Endothelial cell of umbilical vein (primary cell): ENCODE results near the gene CYTH1. TPM values are rescaled to one million over a fixed set of nuclear protein-coding genes. Genes with fewer than 3 reads are reported as not detected.

Source experiments
- BruUV-seq: library from RNA; stranded (reverse); fragments of 400-500 nt; replicated peaks from 2 replicates; lab custom pipeline; 2021; lab: Mats Ljungman, UMichigan
- CTCF ChIA-PET: fragments of 300-600, 350-600 bp; sonication (Branson Sonifier 250); formaldehyde crosslinking; loops from one replicate; lab custom pipeline; 2021; ENCODE audit warnings: antibody characterized with exemption, inconsistent platforms; lab: Charles Lee
- POLR2A ChIA-PET: fragments of 300-600, 350-600 bp; sonication (Branson Sonifier 250); formaldehyde crosslinking; loops from one replicate; lab custom pipeline; 2021; ENCODE audit warnings: antibody characterized with exemption, inconsistent platforms; lab: Charles Lee
- DNase-seq: peaks from one replicate; pipeline ENCODE4 v3.0.0-alpha.2; 2011; ENCODE audit warnings: low read depth, low spot score
- FAIRE-seq: peaks from 2 replicates; lab custom pipeline; 2011; peaks lifted over from hg19 to GRCh38; lab: Jason Lieb, UNC
- H2AFZ ChIP-seq: 2 replicates; pipeline ENCODE4 v1.6.0; 2012; ENCODE audit warnings: low read depth, low read length, control low read depth, inconsistent platforms
- H3K27ac ChIP-seq: 2 replicates; pipeline ENCODE4 v1.5.1; 2011; ENCODE audit warnings: low read depth, mild to moderate bottlenecking, control low read depth, low read length, moderate library complexity; ENCODE audit not compliant: insufficient read depth
- H3K27me3 ChIP-seq, 2 experiments: 2 replicates each; pipeline versions ENCODE4 v1.6.0 to v1.6.1; 2011; ENCODE audit warnings: low read length in 2 of 2, mixed read lengths in 1 of 2; ENCODE audit not compliant: control insufficient read depth in 2 of 2, insufficient read depth in 2 of 2
- H3K36me3 ChIP-seq, 2 experiments: 2 replicates in 1 of 2; 3 replicates in 1 of 2; pipeline ENCODE4 v1.5.1; 2011; ENCODE audit warnings: low read length in 2 of 2, mild to moderate bottlenecking in 1 of 2, moderate library complexity in 1 of 2; ENCODE audit not compliant: control insufficient read depth in 2 of 2, insufficient read depth in 2 of 2; ENCODE audit errors: extremely low read depth in 1 of 2
- H3K4me1 ChIP-seq: 3 replicates; pipeline ENCODE4 v1.5.1; 2011; ENCODE audit warnings: mild to moderate bottlenecking, low read length; ENCODE audit not compliant: control insufficient read depth, insufficient read depth; ENCODE audit errors: extremely low read depth
- H3K4me2 ChIP-seq: 2 replicates; pipeline ENCODE4 v1.6.1; 2011; ENCODE audit warnings: low read length, control low read depth, mixed read lengths; ENCODE audit not compliant: insufficient read depth
- H3K4me3 ChIP-seq, 3 experiments: fragments of 200-600 bp in 1 of 3; sonication (generic), shearing (Covaris generic) in 1 of 3; replicated peaks in 1 of 3; 2 replicates each; pipeline ENCODE4 v1.5.1; 2011 to 2016; ENCODE audit warnings: control low read depth in 3 of 3, low read length in 3 of 3, mild to moderate bottlenecking in 2 of 3, inconsistent platforms in 1 of 3, low read depth in 1 of 3, moderate library complexity in 1 of 3; ENCODE audit not compliant: insufficient read depth in 1 of 3
- H3K79me2 ChIP-seq: 2 replicates; pipeline ENCODE4 v1.6.0; 2012; ENCODE audit warnings: low read length, inconsistent platforms; ENCODE audit not compliant: control insufficient read depth, insufficient read depth
- H3K9ac ChIP-seq: replicated peaks from 2 replicates; pipeline ENCODE3; 2011; ENCODE audit warnings: low read length, control low read depth; ENCODE audit not compliant: insufficient read depth; ENCODE audit errors: extremely low read depth
- H3K9me1 ChIP-seq: replicated peaks from 3 replicates; pipeline ENCODE4 v1.6.0; 2011; ENCODE audit warnings: mild to moderate bottlenecking, low read length; ENCODE audit not compliant: control insufficient read depth, insufficient read depth; ENCODE audit errors: extremely low read depth
- H3K9me3 ChIP-seq: replicated peaks from 2 replicates; pipeline ENCODE4 v1.5.1; 2012; ENCODE audit warnings: low read length, inconsistent platforms; ENCODE audit not compliant: control insufficient read depth, insufficient read depth
- H4K20me1 ChIP-seq: replicated peaks from 2 replicates; pipeline ENCODE3; 2011; ENCODE audit warnings: mild to moderate bottlenecking, low read length; ENCODE audit not compliant: control insufficient read depth, insufficient read depth; ENCODE audit errors: extremely low read depth
- EZH2 ChIP-seq: IDR thresholded peaks from 2 replicates; pipeline ENCODE4 v1.6.1; 2012; ENCODE audit warnings: borderline replicate concordance, low read depth, mild to moderate bottlenecking, moderate library complexity, low read length, inconsistent platforms; ENCODE audit not compliant: severe bottlenecking
- FOS ChIP-seq: IDR thresholded peaks from 2 replicates; pipeline ENCODE4 v1.6.1; 2011; ENCODE audit warnings: mild to moderate bottlenecking, low read length, moderate library complexity, borderline replicate concordance; ENCODE audit not compliant: insufficient read depth
- GATA2 ChIP-seq: IDR thresholded peaks from 2 replicates; pipeline ENCODE4 v1.7.0; 2011; ENCODE audit warnings: low read depth, mild to moderate bottlenecking, moderate library complexity, mixed read lengths, low read length; ENCODE audit not compliant: insufficient read length, insufficient read depth
- JUN ChIP-seq: IDR thresholded peaks from 2 replicates; pipeline ENCODE4 v1.6.1; 2011; ENCODE audit warnings: borderline replicate concordance, low read depth; ENCODE audit not compliant: insufficient read length, insufficient read depth
- MAX ChIP-seq: IDR thresholded peaks from 2 replicates; pipeline ENCODE4 v1.6.1; 2011; ENCODE audit not compliant: insufficient read depth, insufficient read length
- MYC ChIP-seq: IDR thresholded peaks from one replicate; pipeline ENCODE4 v1.6.1; 2011; ENCODE audit warnings: mild to moderate bottlenecking, low read depth, low read length
- POLR2A ChIP-seq: IDR thresholded peaks from 2 replicates; pipeline ENCODE4 v1.6.1; 2012; ENCODE audit warnings: low read depth, mild to moderate bottlenecking, control low read depth, low read length
- POLR2AphosphoS5 ChIP-seq: IDR thresholded peaks from 2 replicates; pipeline ENCODE4 v1.6.1; 2012; ENCODE audit warnings: low read depth, mild to moderate bottlenecking, control low read depth, low read length, moderate library complexity; ENCODE audit not compliant: insufficient read depth
- dilution Hi-C: fragments of 300-500 bp; cut with MboI; formaldehyde crosslinking; loops from one replicate; pipeline ENCODE4 v1.15.0; 2019; ENCODE audit warnings: low sequenced_read_pairs; ENCODE audit not compliant: extremely low pct_ligation_motif_present
- intact Hi-C: fragments of 100-400 bp; cut with micrococcal nuclease; formaldehyde crosslinking; loops from one replicate; pipeline ENCODE4 v1.10.0; 2022
- polyA plus RNA-seq, 4 experiments: library from polyadenylated mRNA; depleted of rRNA in 3 of 4; stranded (reverse) in 3 of 4; unstranded in 1 of 4; fragments of >200 nt; gene quantifications; 2 replicates each; pipeline versions ENCODE4 v1.2.1 to v1.2.3, GENCODE V29; 2011 to 2012; ENCODE audit warnings: missing spikeins in 1 of 4
- total RNA-seq: library from RNA; stranded (reverse); gene quantifications from 2 replicates; pipeline ENCODE4 v1.2.3, GENCODE V29; 2021
- TF ChIP-seq, protein P1 (sequence below), 2 donors: IDR thresholded peaks; 1 replicate in 1 of 2; 2 replicates in 1 of 2; pipeline ENCODE4 v1.5.1; 2011; ENCODE audit warnings: low read length in 2 of 2, mild to moderate bottlenecking in 2 of 2, moderate library complexity in 2 of 2, control low read depth in 1 of 2, inconsistent platforms in 1 of 2, low read depth in 1 of 2; ENCODE audit not compliant: insufficient read depth in 1 of 2; ENCODE audit errors: extremely low read depth in 1 of 2

Gene CYTH1
- total and polyA plus RNA-seq, 2 donors (not counting 3 experiments of a cell fraction or from before 2014, with no cell fraction given) = 35.9 to 49.9 TPM

GRCh38 chr17:78774453-78774852 lies 7.6 kb downstream of the CYTH1 start:
- no peaks in the 10 kb centered on the region for H3K36me3 ChIP-seq
- dilution Hi-C loops = no loop called here
- H3K79me2 ChIP-seq = peaks cover 11% of the 10 kb centered on the region
- TF ChIP-seq JUN (no peak), FOS (no peak), GATA2 (no peak), EZH2 (no peak), MYC (no peak), POLR2A (no peak), MAX (no peak), POLR2AphosphoS5 (no peak)
- TF ChIP-seq, protein P1, sequence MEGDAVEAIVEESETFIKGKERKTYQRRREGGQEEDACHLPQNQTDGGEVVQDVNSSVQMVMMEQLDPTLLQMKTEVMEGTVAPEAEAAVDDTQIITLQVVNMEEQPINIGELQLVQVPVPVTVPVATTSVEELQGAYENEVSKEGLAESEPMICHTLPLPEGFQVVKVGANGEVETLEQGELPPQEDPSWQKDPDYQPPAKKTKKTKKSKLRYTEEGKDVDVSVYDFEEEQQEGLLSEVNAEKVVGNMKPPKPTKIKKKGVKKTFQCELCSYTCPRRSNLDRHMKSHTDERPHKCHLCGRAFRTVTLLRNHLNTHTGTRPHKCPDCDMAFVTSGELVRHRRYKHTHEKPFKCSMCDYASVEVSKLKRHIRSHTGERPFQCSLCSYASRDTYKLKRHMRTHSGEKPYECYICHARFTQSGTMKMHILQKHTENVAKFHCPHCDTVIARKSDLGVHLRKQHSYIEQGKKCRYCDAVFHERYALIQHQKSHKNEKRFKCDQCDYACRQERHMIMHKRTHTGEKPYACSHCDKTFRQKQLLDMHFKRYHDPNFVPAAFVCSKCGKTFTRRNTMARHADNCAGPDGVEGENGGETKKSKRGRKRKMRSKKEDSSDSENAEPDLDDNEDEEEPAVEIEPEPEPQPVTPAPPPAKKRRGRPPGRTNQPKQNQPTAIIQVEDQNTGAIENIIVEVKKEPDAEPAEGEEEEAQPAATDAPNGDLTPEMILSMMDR (IDR thresholded peaks at IDR 0.05; ENCODE audit: extremely low read depth in 1 of 2, insufficient read depth in 1 of 2, low read depth in 1 of 2, low read length in 2 of 2) = no peak
- BruUV-seq = no TSS peak
- FAIRE-seq (no peak), DNase-seq (no peak)
- no peak overlapping the region for H3K4me3 ChIP-seq
- H3K9me3 ChIP-seq = no peaks in the 10 kb centered on the region
- CTCF ChIA-PET = no interaction called here
- no peaks in the 10 kb centered on the region for H3K9me1 ChIP-seq
- no peak overlapping the region for H2AFZ ChIP-seq
- H3K9ac ChIP-seq = no peak overlapping the region
- no peaks in the 10 kb centered on the region for H3K27me3 ChIP-seq
- POLR2A ChIA-PET = no interaction called here
- no peak overlapping the region for H3K4me2 ChIP-seq
- peaks cover 10% of the 10 kb centered on the region for H3K4me1 ChIP-seq
- no peaks in the 10 kb centered on the region for H4K20me1 ChIP-seq
- intact Hi-C loops = no loop called here
- H3K27ac ChIP-seq = no peak overlapping the region
